ENCODE measurements around the gene SEH1L.

Gene SEH1L

DNA sequence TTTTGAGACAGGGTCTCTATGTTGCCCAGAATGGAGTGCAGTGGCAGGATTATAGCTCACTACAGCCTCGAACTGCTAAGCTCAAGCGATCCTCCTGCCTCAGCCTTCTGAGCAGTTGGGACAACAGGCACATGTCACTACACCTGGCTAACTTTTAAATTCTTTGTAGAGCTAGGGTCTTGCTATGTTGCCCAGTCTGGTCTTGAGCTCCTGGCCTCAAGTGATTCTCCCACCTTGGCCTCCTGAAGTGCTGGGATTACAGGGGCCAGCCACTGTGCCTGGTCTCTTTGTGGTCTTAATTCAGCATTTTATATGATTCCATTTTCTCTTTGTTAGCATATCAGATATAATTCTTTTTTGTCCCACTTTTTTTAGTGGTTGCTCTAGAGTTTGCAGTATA, 77.4 kb downstream of the SEH1L start:
- H3K27me3 ChIP-seq (ENCODE audit: insufficient read depth, low read depth, severe bottlenecking) = no peaks in the 10 kb centered on the region
- no peak for TF ChIP-seq CTCF (IDR thresholded peaks at IDR 0.05; ENCODE audit: low read depth, low read length)
- H3K9me3 ChIP-seq (ENCODE audit: severe bottlenecking) = no peaks in the 10 kb centered on the region
- no peak overlapping the region for H3K4me3 ChIP-seq (ENCODE audit: low read depth, low read length)
- no peak for DNase-seq
- H3K27ac ChIP-seq = no peak overlapping the region
- peaks cover 75% of the 10 kb centered on the region for H3K36me3 ChIP-seq

DNA sequence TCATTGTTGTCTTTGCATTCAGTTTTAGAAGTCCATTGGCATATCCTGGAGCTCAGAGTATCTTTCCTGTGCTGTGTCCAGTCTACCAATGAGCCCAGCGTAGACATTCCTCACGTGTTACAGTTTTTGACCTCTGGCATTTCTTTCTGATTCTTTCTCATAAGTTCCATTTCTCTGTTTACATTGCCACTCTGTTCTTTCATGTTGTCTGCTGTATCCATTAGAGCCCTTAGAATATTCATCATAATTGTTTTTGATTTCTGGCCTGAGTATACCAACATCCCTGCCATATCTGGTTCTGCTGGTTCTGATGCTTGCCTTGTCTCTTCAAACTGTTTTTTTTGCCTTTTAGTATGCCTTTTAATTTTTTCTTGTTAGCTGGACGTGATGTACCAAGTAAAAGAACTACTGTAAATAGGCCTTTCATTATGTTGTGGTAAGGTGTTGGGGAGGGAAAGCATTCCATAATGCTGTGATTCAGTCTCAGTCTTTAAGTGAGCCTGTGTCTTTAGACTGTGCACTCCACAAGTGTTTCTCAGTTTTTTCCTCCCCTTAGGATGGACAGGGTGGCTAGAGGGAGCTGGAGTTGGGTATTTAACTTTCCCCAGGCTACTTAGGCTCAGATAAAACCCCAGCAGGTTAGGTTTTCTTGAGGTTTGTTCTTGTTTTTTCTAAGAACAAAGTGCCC, 78.9 kb downstream of the SEH1L start:
- Histone ChIP-seq H3K4me3 (ENCODE audit: low read depth, low read length) (no peak overlapping the region), H3K27ac (no peak overlapping the region), H3K27me3 (ENCODE audit: insufficient read depth, low read depth, severe bottlenecking) (no peaks in the 10 kb centered on the region), H3K9me3 (ENCODE audit: severe bottlenecking) (no peaks in the 10 kb centered on the region), H3K36me3 (peaks cover 74% of the 10 kb centered on the region)
- no peak for DNase-seq
- TF ChIP-seq CTCF (IDR thresholded peaks at IDR 0.05; ENCODE audit: low read depth, low read length) = no peak

DNA sequence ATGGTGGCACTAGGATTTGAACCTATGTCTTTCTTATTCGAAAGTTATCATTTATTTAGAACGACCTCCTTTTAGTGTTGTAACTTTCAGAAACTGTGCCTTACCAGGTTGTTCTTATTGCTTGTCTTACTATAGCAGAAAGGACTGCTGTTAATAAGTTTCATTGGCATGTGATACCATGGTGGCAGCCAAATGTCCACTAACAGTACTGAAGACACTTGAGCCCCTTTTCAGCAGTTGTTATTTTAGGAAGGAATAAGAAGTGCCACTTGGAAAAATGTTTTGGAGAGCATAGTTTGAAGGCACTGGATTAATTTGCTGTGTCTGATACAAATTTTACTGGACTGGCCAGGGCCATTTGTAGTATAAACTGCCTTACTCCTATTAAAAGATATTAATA, 81.1 kb downstream of the SEH1L start:
- H3K27ac ChIP-seq = no peak overlapping the region
- DNase-seq = no peak
- H3K9me3 ChIP-seq (ENCODE audit: severe bottlenecking) = no peaks in the 10 kb centered on the region
- no peak for TF ChIP-seq CTCF (IDR thresholded peaks at IDR 0.05; ENCODE audit: low read depth, low read length)
- no peaks in the 10 kb centered on the region for H3K27me3 ChIP-seq (ENCODE audit: insufficient read depth, low read depth, severe bottlenecking)
- peaks cover 78% of the 10 kb centered on the region for H3K36me3 ChIP-seq
- no peak overlapping the region for H3K4me3 ChIP-seq (ENCODE audit: low read depth, low read length)

GRCh38 chr18:13032173-13032572, 84.4 kb downstream of the SEH1L start:
- no peaks in the 10 kb centered on the region for H3K27me3 ChIP-seq (ENCODE audit: insufficient read depth, low read depth, severe bottlenecking)
- no peak overlapping the region for H3K4me3 ChIP-seq (ENCODE audit: low read depth, low read length)
- peaks cover 65% of the 10 kb centered on the region for H3K36me3 ChIP-seq
- TF ChIP-seq CTCF (IDR thresholded peaks at IDR 0.05; ENCODE audit: low read depth, low read length) = no peak
- no peak for DNase-seq
- H3K9me3 ChIP-seq (ENCODE audit: severe bottlenecking) = no peaks in the 10 kb centered on the region
- H3K27ac ChIP-seq = no peak overlapping the region

GRCh38 chr18:13035249-13035914, 87.6 kb downstream of the SEH1L start:
- Histone ChIP-seq H3K27ac (no peak overlapping the region), H3K4me3 (ENCODE audit: low read depth, low read length) (no peak overlapping the region), H3K36me3 (peaks cover 55% of the 10 kb centered on the region), H3K9me3 (ENCODE audit: severe bottlenecking) (no peaks in the 10 kb centered on the region), H3K27me3 (ENCODE audit: insufficient read depth, low read depth, severe bottlenecking) (no peaks in the 10 kb centered on the region)
- DNase-seq = no peak
- no peak for TF ChIP-seq CTCF (IDR thresholded peaks at IDR 0.05; ENCODE audit: low read depth, low read length)

All from WERI-Rb-1 (cell line).